DMS53 (cell line): ENCODE results near the gene FAM240A.
"Not testable (repeated sequence)": the region's sequence is repeated elsewhere in the genome, so short reads cannot be mapped to it uniquely, and the experiment has no call there.

Source experiments
- DNase-seq: peaks from one replicate; lab custom pipeline; 2025; lab: John Stamatoyannopoulos, UW

Gene FAM240A

DNA sequence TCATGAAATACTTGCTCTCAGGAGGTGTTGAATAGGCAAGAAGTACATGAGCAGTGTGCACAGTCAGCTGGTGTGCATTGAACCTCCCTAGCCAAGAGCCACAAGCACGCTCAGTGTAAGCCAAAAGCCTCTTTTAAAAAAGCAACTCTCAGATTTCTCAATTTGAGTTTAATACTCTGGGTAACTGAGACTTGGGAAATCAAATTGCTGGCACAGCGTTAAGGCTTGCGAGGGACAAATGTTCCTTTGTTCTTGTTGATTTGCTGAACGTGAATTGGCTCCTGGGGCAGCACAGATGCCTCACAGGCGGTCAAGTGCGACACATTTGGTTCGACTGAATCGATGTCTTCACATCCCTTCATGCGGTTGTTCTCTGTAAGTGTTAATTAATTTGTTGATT is at the start of gene FAM240A:
FAM240A (plus strand) TSS at position 202 of the 400 bp plus-strand sequence; CDS start at position 361, 159 bp downstream.
- DNase-seq = no peak

DNA sequence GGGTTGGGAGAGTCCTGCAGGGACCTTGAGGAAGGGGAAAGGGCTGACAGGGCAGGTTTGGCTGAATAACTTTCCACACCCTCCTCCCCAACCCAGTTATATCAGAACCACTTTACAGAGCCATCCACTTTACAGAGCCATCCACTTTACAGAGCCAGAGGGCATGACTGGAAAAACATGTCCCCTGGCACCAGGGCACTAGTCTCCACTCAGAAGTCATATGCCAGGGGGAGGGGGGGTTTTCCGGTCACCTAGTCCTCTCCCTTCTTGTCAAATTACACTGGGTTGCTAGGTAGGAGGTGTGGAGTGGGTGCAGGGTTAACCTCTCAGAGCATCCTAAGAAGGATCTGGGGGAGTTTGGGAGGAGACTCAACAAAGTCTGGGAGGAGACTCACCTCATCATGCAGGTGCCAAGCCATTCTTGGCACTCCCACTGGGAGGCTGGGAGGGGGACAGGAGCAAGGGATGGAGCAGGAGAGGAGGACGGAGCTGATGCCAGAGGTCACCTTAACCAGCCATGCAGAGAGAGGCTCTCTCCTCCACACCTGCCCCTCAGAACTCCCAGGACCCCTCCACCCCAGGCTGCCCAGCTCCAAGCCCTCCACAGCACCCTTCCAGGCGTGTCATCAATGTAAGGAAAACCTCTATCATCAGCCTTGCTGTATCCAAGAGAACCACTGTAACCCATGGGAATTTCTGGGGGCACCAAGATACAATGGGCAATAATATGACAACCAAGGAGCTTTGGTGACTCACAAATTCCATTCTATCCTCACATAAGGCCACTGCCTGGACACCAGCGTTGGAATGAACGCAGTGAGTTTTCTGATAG is 47.9 kb upstream of the FAM240A start:
- DNase-seq = no peak

DNA sequence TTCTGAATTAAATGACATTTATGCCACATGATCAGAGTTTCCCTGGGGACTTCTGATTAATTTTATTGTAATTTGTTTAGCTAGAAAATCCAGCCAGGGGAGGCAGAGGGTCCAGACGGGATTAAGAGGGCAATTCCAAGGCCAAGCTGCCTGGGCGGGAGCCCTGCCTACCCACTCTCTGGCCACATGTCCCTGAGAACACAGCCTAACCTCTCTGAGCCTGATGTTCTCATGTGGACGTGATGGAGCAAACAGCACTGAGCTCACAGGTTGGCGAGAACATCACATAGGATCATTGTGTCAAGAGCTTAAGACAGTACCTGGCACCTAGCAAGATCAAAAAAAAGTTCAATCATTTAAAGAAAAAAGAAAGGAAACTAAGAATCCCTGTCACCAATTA is 47.2 kb upstream of the FAM240A start:
- no peak for DNase-seq

DNA sequence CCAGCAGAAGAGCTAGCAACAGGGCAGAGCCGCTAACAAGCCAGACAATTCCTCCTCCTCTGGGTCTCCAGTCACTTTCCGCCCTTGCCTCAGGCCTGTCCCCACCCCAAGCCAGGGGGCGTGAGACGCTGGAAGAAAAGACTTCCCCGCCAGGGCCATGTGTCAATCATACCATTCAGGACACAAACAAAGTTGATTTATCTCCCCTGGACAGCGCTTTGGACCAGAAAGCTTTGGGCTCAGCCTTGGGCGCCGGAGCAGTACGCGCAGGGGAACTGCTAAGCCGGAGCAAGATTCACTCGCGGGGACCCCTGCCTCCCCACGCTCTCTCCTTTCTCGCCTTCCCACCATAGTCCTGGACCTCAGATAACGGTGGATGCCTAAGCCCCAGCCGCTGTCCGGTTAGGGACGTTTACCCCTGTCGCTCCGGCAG is 46.7 kb upstream of the FAM240A start:
- DNase-seq = peak; percentile 19

DNA sequence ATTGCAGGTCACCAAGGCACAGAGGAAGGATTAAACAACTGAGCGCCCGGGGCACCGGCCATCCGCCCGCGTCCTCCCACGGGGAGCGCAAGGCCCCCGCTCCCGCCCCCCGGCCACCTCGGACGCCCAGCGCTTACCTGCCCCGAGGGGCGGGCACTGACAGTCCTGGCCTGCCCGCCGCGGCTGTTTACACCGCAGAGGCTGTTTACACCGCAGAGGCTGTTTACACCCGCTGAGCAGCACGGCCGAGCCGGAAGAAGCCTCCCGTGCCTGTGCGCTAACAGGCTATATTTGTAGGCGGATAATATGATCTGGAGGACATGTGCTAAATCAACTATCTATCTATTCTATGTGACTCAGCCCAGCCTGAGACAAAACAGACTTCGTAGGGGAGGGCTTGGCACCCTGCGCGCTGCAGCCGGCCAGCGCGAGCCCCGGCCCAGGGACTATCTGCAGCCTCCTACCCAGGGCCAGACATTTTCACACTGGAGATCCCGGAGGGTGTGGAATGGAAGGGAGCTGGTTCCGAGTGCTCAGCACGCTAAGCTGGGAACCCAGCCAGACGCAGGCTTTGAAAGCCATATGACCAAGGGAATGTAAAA is 46.2 kb upstream of the FAM240A start, which contains the start of gene LRRC2:
LRRC2 (minus strand) TSS at position 263 of the 602 bp plus-strand sequence. CDS start 14,711 bp downstream, outside the sequence.
- peak; percentile 64 for DNase-seq

DNA sequence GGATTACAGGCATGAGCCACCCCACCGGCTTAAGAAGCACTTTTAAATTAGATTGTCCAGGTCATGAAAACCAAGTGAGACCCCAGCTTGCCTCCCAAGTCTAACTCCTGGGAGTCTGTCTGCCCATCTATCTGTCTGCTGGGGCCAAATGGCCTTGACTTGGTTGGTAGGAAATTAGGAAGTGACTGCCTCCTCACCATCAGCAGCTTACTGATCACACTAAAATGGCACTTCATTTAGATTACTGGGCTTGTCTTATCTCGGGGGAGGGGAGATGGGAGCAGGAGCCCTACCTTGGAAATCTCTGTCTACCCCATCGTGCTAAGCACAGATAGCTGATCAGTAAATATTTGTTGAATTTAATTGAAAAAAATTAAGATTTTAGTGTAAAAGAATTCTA is 40.6 kb upstream of the FAM240A start:
- no peak for DNase-seq

DNA sequence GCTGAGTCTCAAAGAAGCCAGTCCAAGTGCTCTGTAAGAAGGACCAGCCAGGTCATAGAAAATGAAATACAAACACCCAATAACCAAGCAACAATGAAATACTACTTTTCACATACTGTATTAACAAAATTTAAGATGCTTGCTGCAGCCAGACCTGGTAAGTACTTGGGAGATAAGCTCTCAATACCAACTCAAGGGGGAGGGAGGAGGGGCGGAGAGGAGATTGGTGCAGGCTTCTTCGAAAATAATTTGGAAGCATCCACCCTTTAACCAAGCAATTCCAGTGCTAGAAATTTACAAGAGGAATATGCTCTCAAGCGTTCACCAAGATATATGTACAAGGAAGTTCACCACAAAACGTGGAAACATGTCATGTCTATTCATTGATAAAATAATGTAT is 38.6 kb upstream of the FAM240A start:
- no peak for DNase-seq

DNA sequence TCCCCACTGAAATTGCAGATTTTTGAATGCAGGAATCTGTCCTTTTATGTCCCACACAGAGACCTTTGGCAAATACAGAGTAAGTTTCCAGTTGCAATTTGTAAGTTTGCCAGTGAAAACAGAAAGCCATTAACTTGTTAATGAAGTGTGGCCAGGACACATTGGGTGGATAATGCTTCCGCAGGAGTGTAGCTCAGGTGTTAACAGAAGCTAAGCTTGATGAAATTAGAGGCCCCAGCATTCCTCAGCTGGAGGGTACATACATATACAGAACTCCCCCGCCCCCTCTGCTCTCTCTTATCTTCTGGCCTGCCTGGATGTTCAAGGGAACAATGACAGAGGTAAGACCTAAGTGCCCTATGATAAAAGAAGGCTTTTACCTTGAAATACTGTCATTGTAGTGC is 38.1 kb upstream of the FAM240A start:
- DNase-seq = no peak

DNA sequence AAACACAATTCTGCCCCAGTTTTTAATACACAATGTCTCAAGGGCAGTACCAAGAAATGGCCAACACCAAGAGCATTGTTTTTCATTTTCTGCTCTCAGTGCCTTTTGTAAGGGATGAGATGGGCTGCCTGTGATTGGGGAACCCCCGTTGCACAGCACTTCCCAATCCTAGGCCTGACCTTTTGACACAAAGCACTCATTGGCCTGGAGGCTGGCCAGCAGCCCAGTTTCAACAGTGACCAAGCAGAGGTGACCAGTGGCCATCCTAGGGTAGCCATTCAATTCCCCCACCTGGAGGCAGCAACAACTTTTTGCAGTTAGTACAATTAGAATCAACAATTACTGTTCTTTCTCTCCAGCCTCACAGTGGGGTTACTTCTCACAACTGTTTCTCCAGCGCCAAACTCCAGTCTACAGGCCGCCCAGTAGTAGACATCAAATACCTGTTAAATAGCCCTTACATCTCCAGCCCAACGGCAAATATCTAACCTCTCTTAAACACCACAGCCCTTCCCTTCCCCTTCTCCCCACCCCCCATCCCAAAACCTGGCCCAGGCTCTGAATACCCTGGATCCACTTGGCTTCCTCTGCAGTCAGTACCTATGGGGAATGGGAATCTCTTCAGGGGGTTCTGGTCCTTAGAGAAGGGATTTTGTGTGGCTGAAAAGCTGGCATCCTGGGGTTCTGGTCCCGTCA is 37.3 kb upstream of the FAM240A start:
- no peak for DNase-seq

DNA sequence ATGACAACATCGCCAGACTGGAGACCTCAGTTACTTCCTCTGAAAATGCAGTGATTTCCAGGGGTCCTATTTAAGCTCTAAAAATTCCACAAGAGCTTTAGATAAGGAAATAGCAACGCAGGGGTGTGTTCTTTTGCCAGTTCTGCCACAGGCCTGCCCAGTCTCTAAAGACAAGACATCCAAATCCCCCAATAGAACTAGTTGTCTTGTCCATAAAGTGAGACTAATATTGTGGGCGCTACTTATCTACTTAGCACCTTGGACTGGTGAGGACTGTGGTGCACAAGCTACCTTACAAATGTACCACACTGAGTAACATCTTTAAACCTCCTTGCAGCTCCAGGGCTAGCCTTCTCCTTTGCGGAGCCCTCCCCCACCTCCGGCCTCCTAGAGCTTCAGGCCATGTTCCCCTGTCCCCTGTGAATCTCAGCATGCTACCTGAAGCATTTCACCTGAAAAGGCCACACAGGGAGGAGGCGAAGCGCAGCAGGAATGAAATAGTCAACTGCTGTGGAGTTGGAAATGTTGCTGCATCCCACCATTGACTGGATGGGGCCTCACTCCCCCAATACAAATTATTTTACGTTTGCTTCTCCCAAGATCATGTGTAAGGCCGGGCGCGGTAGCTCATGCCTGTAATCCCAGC is 36.6 kb upstream of the FAM240A start:
- no peak for DNase-seq

DNA sequence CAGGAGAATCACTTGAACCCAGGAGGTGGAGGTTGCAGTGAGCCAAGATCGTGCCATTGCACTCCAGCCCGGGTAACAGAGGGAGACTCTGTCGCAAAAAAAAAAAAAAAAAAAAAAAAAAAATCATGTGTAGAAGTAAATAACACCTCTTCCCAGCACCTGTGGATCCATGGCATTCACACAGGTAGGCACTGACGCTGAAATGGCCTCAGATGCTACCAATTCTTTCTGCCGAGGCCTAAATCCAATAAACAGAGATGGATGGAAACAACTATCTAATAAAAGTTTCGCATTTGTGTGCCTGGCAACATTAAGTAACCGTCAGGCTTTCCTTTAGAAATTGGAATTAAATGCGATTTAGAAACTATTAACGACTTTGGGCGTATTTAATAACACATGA is 35.9 kb upstream of the FAM240A start:
- peak; percentile 11 for DNase-seq

DNA sequence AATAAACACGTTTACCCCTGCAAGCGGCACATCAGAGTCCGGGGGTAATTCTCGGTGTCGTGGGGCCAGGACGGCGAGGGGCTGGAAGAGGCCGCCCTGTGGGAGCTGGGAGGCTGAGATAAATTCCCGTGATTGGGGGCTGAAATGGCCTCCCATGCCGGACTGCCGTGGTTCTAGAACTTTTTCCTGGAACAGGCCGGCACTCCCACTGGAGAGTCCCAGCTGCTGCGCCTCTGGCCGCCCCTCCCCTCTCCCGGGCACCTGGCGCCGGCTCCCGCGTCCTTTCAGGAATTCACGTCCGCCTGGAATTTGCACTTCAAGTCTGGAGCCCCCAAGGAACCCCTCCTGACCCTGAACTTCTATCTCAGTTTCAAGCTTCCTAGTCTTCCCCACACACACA is 35.4 kb upstream of the FAM240A start:
- peak; percentile 32 for DNase-seq

DNA sequence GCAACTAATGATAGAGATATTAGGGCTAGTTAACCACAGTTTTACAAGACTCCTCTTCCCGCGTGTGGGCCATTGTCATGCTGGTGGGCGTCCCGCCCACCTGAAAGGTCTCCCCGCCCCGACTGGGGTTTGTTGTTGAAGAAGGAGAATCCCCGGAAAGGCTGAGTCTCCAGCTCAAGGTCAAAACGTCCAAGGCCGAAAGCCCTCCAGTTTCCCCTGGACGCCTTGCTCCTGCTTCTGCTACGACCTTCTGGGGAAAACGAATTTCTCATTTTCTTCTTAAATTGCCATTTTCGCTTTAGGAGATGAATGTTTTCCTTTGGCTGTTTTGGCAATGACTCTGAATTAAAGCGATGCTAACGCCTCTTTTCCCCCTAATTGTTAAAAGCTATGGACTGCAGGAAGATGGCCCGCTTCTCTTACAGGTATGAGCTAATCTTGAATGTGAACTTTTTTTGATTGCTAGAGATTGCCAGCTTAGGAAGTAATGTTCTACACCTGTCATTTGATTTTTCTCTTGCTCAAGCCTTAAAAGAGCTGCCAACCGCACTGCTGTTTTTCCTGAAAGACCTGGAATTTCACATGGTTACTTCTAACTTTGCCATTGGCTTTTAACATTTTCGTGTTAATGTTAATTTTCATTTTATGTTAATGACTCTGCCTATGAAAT is 34.6 kb upstream of the FAM240A start:
- DNase-seq = not testable (repeated sequence)

DNA sequence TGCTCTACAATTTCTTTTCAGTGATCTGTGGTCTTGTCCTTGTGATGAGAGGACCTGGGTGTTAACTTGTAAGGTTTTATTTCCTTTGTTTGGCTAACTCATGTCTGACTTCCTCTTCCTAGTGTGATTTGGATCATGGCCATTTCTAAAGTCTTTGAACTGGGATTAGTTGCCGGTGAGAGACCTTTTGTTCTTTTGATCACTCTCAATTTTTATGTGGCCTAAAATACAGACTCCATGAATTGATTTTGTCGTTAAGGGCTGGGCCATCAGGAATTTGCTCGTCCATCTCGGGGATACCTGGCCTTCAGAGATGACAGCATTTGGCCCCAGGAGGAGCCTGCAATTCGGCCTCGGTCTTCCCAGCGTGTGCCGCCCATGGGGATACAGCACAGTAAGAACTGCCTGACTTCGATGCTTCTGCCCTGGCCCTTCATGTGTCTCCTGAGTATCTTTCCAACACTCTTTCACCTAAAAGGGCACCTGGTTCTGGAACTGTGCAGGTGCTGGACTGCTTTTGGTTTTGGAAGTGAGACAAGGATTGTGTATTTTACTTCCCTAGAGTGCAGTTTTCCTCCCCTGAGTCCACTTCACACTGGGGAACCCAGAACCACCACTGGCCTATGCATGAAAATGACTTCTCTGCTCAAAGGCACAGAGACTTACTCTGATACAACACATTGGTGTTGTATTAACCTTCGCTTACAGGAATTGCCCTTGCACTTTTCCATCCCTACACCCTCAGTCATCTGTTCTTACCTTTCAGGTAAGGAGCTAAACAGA is 33.2 kb upstream of the FAM240A start:
- peak; percentile 30 for DNase-seq

DNA sequence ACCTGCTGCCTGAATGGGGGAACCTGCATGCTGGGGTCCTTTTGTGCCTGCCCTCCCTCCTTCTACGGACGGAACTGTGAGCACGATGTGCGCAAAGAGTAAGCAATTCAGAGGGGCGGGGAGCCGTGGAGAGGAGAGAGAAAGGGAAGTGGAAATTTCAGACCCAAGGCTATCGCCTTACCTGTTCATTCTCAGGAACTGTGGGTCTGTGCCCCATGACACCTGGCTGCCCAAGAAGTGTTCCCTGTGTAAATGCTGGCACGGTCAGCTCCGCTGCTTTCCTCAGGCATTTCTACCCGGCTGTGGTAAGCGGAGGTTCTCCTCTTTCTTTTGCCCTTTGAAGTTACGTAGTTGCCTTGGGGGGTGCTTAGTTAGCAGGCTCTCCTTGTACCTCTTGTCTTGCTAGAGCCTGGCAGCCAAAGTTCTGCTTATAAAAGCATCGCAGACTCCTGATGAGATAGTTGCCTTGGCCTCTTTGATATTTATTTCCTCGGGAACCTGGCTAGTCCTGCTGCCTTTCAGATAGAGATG is 32.5 kb upstream of the FAM240A start:
- DNase-seq = no peak

DNA sequence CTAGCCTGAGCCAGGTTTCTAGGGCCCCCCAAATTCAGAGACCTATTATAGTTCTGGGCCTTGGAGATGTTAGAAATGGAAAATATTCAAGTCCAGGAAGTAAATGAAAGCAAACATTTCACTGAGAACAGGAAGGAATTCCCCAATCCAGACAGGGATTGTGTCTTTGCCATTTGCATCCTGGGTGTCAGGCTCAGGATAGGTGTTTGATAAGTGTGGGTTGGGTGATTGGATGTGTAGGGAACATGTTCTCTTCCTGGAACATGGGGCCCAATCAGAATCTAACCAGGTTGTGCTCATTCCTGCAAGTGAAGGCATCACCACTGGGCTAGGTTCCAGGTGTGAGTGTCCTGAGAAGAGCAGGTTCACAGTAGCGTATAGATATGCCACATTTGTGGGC is 31.6 kb upstream of the FAM240A start:
- no peak for DNase-seq

DNA sequence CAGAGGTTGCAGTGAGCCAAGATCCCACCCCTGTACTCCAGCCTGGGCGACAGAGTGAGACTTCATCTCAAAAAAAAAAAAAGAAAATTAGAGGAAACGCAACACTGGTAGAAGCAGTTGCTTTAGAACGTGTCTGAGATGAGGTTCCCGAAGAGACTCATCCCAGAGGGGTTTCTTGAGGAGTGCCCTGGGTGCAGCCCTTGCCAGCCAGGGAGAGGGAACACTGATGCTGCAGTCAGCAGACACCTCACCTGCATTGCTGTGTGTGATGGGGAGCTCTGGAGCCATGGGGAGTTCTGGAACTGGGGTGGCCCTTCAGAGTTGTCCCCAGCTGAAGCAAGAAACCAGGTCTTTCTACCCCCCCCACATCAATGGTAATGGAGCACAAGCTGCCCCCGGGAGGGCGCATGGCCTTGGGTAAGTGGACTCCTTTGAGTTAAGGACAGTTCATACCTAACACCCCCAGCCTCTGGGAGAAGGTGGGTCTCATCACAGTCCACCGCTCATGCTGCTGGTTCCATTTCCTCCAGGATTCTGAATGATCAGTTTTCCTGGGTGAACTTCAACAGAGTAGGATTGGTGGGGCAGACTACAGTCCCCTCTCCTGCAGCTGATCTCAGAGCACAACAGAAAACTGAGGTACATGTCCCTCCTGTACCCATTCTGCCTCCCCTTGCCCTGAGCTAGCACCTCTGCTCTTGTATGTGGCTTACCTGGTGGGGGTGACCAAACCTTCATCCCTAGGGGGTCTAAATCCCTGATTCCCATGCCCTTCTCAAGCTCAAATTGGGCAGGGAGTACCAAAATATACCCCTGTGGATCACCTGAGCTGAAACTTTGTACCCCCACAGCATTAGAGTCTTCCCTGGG is 27.5 kb upstream of the FAM240A start:
- DNase-seq = no peak

DNA sequence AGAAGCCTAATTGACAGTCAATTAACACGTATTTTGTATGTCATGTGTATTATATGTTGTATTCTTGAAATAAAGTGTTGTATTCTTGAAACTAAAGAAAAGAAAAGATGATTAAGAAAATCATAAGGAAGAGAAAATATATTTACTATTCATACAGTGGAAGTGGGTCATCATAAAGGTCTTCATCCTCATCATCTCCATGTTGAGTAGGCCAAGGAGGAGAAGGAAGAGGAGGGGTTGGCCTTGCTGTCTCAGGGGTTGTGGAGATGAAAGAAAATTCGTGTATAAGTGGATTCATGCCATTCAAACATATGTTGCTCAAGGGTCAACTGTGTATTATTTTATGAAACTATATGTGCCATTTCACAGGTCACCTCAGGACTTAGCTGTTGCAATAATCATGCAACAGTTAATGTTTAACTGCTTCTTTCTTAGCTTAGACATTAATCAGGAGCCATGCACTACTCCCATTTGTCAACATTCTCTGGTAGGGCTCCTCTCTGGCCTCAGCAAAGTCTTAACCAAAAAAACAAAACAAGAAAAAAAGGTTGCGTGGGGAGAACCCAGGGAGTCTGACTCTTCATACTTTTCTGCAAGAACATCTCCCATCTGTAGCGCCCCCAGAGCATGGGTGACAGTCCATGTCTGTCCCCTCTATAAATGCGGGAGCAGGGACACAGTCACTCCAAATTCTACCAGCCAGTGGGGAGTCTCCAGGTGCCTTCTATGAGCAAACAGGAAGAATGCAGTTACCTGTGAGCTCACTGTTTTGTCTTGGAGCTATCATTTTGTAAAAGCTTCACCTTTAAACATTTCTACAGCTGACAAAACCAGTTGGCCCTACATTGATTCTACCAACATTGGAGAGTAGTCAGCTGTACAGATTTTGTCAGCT is 26.3 kb upstream of the FAM240A start:
- DNase-seq = peak; percentile 59
